Gastrocnemius medialis (tissue), 4 donors: ENCODE results near the gene CABP7.

Experiments used
- CTCF ChIP-seq, 5 experiments: fragments of 450-650 bp in 3 of 5; fragments of 200-600 bp in 2 of 5; sonication (generic) in 2 of 5; IDR thresholded peaks in 4 of 5; conservative IDR thresholded peaks in 1 of 5; 1 replicate in 4 of 5; 2 replicates in 1 of 5; pipeline ENCODE4 v1.5.1; 2016 to 2019; ENCODE audit warnings: antibody characterized with exemption in 5 of 5, mild to moderate bottlenecking in 3 of 5, moderate library complexity in 3 of 5
- POLR2A ChIP-seq, 2 donors: fragments of 450-650 bp; IDR thresholded peaks; one replicate each; pipeline ENCODE4 v1.6.1; 2017; ENCODE audit warnings: antibody characterized with exemption in 2 of 2, mild to moderate bottlenecking in 2 of 2, moderate library complexity in 2 of 2

- TF ChIP-seq CTCF (IDR thresholded peaks at IDR 0.05 in 4 of 5, conservative IDR thresholded peaks at IDR 0.05 in 1 of 5) (no peak), POLR2A (IDR thresholded peaks at IDR 0.05) (no peak)
These were observed 2.8 kb downstream of the CABP7 start for GRCh38 chr22:29722587-29722986.
